Spleen (tissue), 7 donors: ENCODE data around the gene ANO1.

ENCODE experiments used
- POLR2A ChIP-seq, 3 donors: fragments of 450-650 bp; IDR thresholded peaks; one replicate each; pipeline ENCODE4 v1.5.1; 2017; ENCODE audit warnings: antibody characterized with exemption in 3 of 3, mild to moderate bottlenecking in 1 of 3
- POLR2AphosphoS5 ChIP-seq, 3 donors: sonication (generic); formaldehyde crosslinking; IDR thresholded peaks; one replicate each; pipeline ENCODE4 v1.5.1; 2017; ENCODE audit warnings: antibody characterized with exemption in 3 of 3
- TF ChIP-seq, protein P1 (sequence below), 11 experiments: fragments of 200-600 bp in 7 of 11; fragments of 450-650 bp in 4 of 11; sonication (generic) in 4 of 11; IDR thresholded peaks in 8 of 11; conservative IDR thresholded peaks in 3 of 11; 1 replicate in 7 of 11; 2 replicates in 4 of 11; pipeline versions ENCODE4 v1.4.0 to v1.8.0; 2016 to 2021; ENCODE audit warnings: antibody characterized with exemption in 11 of 11, inconsistent platforms in 4 of 11, mild to moderate bottlenecking in 1 of 11
- donor health status: DM: no; HTN: no; CAD: no; lungs with moderate emphysema.
- donor health status: DM: no; HTN: no; CAD: no.
- donor health status: DM: no; HTN: no; CAD: no.

DNA sequence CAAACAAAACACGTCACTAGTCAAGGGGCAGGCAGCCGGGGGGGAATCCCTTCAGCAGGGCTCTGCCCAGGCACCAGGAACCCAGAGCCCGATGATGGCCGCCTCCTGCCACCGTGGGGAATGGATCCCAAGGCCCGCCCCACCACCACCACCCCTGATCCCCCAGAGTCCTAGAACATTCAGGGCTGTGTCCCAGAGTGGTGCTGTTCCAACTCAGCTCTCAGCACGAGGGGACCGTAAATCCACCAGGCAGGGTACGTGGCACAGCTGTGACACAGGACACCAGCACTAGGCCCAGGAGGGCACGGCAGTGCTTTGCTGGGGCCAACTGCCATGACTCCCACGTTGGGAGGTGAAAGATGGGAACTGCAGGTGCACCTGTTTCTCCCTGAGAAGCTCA is 29.6 kb downstream of the ANO1 start:
- TF ChIP-seq, protein P1, sequence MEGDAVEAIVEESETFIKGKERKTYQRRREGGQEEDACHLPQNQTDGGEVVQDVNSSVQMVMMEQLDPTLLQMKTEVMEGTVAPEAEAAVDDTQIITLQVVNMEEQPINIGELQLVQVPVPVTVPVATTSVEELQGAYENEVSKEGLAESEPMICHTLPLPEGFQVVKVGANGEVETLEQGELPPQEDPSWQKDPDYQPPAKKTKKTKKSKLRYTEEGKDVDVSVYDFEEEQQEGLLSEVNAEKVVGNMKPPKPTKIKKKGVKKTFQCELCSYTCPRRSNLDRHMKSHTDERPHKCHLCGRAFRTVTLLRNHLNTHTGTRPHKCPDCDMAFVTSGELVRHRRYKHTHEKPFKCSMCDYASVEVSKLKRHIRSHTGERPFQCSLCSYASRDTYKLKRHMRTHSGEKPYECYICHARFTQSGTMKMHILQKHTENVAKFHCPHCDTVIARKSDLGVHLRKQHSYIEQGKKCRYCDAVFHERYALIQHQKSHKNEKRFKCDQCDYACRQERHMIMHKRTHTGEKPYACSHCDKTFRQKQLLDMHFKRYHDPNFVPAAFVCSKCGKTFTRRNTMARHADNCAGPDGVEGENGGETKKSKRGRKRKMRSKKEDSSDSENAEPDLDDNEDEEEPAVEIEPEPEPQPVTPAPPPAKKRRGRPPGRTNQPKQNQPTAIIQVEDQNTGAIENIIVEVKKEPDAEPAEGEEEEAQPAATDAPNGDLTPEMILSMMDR (IDR thresholded peaks at IDR 0.05 in 8 of 11, conservative IDR thresholded peaks at IDR 0.05 in 3 of 11), result no peak
- TF ChIP-seq POLR2A (IDR thresholded peaks at IDR 0.05), result no peak
- TF ChIP-seq POLR2AphosphoS5 (IDR thresholded peaks at IDR 0.05), result no peak
